Loucy (cell line): ENCODE data around the gene KDM4B.

ENCODE experiments used
- CTCF ChIP-seq: fragments of 200-600 bp; sonication (generic); conservative IDR thresholded peaks from 2 replicates; pipeline ENCODE4 v1.5.1; 2014; ENCODE audit warnings: mild to moderate bottlenecking, antibody characterized with exemption, low read length
- EZH2phosphoT487 ChIP-seq: fragments of 200-600 bp; IDR thresholded peaks from 2 replicates; pipeline ENCODE4 v1.6.1; 2018; ENCODE audit warnings: antibody characterized with exemption, mild to moderate bottlenecking, moderate library complexity, borderline replicate concordance

GRCh38 chr19:5080030-5080654 lies 111.2 kb downstream of the KDM4B start:
- TF ChIP-seq CTCF: no peak
- TF ChIP-seq EZH2phosphoT487: no peak
